ENCODE results near the gene RMND1.
"Not testable (repeated sequence)": the region's sequence is repeated elsewhere in the genome, so short reads cannot be mapped to it uniquely, and the experiment has no call there.

The RMND1 gene

DNA sequence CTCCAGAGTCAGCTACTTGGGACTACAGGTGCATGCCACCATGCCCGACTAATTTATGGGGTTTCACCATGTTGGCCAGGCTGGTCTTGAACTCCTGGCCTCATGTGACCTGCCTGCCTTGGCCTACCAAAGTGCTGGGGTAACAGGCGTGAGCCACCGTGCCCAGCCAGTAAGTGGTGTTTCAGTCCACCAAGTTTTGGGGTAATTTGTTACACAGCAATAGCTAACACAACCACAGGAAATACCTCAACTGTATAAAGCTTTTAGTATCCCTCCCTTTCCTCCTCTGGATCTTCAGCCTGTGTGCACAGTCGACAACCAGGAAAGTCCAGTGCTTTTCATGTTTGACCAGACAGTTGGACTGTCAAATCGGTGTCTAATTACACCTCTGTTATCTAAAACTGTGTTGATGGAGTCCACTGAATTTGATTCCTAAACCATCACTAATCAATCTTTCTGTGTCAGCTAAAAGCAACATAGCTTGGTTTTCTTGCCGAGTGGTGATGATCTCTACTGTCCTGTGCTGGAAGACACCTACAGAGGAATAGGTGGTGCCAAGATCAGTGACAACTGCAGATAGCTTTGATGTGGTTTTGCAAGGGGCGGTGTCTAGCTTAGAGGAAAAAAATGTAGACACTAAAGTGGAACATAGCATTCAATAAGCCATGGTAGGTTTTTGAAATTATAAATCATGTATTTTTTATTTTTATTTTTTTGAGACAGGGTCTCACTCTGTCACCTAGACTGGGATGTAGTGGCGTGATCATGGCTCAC is 38.4 kb downstream of the RMND1 start:
- DNase-seq: peak in 2 of 4 experiments; percentile 20 to 37

DNA sequence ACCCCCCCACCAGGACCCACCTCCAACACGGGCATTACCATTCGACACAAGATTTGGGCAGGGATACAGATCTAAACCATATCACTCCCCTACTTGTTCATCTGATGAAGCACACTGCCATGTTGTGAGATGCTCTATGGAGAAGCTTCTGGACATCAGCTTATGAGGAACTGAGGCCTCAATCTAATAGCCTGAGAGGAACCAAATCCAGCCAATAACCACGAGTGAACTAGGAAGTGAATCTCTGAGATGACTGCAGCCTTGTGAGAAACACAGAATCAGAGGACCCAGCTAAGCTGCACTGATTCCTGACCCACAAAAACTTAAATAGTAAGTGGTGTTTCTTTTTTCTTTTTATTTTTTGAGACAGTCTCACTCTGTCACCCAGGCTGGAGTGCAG is 39.0 kb downstream of the RMND1 start:
- DNase-seq: no peak

DNA sequence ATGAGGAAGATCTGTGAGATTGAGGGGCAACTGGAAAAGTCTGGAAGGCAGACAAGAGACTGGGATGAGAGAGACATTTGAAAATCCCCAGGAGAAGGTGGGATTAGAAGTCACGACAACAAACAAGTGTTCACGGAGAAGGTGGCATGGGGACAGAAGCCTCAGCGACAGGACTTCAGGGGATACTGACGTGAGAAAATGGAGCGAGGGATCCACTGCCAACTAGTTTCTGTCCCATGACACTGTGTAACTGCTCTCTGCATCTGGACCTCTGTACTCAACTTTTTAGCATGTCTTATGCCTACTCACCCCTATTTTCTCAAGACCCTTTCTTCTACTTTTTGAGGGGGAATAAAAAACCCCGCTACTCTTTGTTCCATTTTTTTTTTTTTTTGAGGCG is 42.2 kb downstream of the RMND1 start:
- no peak for DNase-seq

DNA sequence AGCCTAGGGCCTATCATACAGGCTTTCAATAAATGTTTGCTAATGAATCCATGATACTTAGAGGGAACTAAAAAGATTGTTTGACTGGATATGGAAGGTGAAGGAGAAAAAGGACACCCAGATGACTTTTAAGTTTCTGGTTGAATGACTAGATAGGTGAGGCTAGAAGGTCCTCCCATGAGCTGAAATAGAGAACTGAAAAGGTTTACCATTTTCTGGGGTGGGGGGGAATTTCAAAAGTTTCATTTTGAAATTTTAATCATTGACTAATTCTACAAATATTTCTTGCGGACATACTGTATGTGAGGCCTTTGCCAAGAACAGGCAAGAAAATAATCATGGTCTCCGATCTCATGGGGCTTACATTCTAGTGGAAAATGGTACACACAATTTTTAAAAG is 42.7 kb downstream of the RMND1 start:
- no peak for DNase-seq

DNA sequence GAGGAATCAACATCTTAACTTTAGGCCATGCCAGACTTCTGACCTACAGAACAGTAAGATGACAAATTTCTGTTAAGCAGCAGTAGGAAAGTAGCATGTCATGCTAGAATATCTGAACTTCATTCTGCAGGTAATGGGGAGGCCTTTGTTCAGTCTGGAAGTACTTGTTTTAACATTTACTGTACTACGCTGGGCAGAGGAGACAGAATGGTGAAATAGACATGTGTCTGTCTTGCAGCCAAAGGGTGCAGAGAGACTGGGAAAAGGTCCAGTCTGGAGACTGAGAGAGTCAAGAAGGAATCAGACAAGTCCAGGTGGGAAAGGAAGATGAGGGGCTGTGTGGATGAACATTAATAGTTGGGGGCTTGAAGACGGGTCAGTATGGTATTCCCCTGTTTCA is 43.1 kb downstream of the RMND1 start:
- DNase-seq: no peak

DNA sequence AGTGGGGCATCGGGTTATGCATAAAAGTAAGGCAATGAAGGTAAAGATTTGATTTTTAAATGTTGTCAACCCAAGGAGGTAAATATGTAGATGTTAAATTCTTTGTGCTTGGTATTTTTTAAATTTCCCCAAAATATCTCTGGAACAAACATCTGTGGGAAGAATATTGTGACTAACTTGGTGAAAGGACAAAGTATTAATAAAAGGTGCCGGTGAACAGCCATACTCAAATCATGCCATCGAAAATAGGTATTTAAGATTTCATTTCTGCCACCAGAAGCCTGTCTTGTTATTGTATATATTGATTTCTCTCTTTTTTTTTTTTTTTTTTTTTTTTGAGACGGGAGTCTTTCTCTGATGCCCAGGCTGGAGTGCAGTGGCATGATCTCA is 48.0 kb downstream of the RMND1 start:
- DNase-seq: no peak

DNA sequence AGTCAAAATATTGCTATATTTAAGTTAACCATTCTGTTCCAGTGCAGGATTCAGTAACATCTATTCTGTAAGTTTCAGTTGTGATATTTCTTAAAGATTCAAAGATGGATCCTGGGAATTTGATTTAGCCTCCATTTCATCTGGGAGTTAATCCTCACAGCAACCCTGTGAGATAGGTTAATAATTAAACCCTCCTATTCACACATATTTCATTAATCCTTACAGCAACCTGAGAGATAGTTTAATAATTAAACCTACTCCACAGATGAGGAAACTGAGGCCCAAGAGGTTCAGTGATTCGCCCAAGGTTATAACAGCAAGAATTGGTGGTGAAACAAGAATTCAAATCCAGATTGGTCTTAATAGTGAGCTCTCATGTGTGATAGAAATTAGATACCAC is 49.7 kb downstream of the RMND1 start:
- DNase-seq: no peak

DNA sequence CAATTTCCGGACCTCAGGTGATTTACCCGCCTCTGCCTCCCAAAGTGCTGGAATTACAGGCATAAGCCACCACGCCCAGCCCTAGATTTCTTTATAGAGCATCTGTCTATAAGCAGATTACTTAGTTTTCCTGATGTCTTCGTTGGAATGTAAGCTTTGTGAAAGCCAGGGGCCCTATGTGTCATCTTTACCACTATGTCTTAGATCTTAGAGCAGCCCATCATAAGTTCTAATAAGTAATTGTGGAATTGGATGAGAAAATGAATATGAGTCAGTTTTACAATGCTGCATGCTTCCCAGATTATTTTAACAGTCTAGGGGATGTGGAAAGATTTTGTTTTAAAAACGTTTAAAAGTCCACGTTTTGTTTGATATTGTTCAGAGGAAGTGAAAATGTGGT is 51.5 kb downstream of the RMND1 start:
- DNase-seq: no peak

DNA sequence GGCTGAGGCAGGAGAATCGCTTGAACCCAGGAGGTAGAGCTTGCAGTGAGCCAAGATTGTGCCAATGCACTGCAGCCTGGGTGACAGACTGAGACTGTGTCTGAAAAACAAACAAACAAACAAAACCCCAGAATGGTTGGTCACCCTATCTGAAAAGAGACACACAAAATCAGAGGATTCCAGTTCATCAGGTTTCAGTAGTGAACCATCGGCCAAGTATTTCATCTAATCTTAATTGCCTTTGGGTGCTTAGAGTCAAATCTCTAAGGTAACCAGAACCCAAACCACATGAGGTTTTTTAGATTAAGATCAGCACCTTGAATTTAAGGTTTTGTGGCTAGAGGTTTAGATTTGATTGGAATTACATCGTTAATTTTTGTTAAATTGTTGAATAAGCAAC is 52.2 kb downstream of the RMND1 start:
- DNase-seq: no peak

DNA sequence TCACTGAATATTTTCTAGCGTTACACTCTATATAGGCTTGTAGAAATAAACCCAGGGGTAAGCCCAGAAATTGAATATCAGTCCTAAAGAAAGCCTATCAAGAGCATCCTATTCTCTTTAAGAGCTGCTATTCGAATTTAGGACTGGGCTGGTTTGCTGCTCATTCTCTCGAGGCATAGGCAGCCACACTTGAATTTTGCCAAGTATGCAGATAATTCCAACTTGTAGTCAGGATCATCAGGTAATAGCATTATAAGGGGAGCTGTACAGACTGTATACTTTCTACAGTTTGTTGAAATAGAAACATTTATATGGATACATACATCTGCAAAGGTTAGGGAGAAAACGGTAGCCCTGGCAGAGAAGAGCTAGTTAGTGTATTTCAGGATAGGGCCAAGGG is 58.5 kb downstream of the RMND1 start:
- no peak for DNase-seq

DNA sequence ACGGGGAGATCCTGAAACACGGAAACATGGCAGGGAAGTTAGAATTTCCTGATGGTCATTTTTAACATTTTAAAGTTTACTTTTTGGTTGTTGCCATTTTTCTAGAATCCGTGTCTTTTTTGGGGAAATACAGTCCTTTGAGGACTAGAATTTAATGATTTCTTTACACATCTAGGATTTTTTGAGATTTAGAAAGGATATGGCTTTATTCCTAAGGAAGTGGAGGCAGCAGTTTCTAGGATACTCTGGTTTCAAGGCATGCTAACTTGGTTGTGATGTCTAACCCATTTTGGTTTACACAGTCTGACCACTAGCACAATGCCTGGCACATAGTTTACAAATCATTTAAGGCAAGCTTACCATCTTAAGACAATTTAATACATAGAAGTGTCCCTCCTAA is 59.5 kb downstream of the RMND1 start:
- DNase-seq: no peak

DNA sequence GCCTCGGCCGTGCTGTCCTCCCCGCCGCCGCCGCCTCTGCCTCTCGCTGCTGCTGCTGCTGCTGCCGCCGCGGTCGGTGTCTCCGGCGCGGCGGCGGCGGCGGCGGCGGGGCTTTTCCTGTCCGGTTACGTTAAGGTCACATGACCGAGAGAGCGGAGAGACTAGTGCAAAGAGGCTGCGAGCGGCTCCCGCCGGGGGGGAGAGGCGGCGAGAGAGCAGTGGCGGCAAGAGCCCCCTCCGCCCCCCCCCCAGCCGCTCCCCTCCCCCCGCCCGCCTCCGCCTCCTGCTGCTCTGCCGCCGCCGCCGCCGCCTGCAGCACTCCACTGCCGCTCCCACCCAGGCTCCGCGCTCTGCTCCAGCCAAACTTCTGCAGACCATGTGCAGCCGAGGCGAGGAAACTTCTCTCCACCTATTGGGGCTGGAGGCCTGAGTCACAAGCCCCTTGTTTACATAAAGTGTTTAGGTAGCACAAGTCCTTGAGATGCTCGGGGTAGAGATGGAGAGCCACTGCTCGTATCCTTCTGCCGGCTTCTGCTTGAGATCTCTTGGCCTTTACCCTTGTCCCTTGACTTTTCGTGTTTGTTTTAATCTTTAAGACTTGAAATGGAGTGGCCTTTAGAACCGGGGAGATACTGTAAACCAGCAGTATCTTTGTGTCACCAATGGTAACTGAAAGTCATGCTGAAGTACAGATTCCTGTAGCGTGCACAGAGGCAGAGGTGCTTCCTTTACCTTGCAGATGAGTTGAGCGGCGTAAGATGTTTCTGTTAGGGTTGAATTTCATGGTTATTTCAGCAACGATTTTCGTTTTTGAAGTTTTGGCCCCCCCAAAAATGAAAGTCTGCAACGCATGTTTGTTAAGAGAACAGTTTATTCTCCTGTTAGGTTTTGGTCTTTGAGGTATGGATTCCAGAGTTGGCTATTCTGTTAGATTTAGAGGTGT is 60.2 kb downstream of the RMND1 start, which contains the start of gene ZBTB2:
TSS of gene ZBTB2 (minus strand) at position 89 of the 943 bp plus-strand sequence. CDS start 17,922 bp downstream, outside the sequence.
- DNase-seq: peak; percentile 40 to 58 (median 50)

DNA sequence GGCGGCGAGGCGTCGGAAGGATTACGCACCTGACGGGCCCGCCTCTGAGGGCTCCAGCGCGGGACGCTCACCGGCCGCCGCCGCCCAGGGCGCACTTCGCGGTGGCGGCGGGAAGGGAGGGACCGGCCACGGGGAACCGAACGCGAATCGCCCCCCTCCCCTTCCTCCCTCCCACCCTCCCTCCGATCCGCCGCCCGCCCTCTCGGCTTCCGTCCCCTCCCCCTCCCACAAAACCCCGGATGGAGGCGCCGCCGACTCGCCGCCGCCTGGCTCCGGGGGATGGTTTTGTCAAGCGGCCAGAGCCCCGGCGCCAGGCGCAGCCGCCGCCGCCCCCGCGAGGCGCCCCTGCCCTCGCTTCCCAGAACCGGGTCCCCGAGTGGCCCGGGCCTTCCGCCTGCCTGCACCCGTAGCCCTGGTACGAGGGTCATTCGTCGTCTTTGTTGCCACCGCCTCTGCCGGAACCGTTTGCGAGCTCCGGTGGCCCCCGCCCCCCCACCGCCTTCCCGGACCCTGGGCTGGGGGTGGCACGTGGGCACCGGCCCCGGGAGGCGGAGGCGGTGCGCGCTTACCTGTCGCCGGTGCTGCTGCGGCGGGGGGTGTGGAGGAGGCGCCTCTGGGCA is 61.0 kb downstream of the RMND1 start:
- peak; percentile 62 to 77 (median 72) for DNase-seq

DNA sequence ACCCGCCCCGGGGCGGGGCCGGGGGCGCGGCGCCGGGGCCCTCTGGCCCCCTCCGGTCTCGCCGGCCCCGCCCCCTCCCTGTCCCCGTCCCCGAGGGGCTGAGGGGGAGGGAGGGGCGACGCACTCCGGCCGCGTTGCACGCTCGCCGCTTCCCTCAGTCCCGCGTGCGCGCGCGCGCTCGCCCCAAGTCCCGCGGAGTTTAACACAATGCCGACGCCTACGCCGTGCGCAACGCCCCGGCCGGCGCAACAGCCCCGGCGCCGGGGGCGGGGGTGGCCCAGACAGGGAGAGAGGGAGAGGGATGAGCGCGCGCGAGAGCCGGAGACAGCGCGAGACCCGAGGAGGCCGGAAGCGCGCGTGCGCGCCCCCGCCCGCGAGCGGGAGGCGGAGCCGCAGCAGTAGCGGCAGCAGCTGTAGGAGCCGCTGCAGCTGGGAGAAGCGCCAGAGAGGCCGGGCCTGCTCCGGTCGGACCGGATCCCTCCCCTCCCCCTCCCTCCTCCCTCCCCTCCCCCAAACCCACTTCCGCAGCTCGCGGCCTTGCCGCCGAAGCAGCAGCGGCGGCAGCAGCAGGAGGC is 61.6 kb downstream of the RMND1 start:
- DNase-seq: peak; percentile 92 to 98 (median 96)

DNA sequence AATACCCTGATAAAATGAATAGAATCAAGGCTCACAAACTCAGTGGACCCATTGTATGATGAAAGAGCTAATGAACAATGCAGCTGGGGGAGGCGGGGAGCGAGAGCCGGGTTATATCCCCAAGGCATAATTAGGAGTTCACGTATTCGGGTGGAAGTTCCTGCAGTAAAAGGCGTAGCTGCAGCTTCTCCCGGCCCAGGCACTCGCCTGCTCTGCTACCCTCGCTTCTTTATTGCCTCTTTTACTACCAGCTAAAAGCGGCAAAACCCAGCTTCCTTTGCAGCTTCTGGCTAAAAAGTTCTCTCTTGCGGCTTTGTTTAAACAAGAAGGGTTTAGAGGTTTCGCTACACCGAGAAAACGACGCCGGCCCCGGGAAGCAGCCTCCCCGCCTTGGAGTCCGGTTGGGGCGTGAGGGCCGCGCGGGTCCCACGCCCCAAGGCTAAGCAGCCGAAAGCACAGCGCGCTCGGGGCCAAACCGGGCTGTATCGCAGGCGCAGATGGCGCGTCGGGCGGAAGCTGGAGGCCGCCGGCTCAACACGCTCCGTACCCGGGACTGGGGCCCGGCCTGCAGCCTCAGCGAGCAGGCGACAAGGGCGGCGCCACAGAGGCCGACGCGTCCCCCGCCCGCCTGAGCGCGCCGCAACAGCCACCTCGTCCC is 62.2 kb downstream of the RMND1 start:
- no peak for DNase-seq

DNA sequence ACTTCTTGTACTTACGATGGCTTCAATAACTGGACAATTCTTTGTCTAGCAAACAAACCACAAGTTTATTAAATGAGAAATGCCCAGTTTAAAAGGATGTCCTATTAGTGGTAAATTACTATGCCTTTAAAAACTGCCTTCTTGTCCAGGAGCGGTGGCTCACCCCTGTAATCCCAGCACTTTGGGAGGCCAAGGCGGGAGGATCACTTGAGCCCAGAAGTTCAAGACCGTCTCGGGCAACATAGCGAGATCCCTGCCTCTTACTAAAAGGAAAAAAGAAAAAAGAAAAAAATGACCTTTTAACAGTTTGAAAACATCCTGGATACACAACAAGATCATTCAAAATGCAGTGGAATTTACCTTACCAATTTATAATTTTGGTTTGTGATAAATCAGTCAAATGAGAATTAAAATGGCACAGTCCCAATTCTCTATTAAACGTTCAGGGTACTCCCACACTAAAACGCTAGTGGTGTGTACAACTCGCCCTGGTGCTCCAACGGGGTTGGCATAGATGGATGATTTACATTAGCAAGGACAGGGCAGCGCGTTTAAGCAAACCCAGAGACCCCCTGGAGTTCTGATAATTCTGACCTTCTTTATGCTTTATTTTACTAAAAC is 62.8 kb downstream of the RMND1 start:
- DNase-seq: peak in 1 of 4 experiments; percentile 8

DNA sequence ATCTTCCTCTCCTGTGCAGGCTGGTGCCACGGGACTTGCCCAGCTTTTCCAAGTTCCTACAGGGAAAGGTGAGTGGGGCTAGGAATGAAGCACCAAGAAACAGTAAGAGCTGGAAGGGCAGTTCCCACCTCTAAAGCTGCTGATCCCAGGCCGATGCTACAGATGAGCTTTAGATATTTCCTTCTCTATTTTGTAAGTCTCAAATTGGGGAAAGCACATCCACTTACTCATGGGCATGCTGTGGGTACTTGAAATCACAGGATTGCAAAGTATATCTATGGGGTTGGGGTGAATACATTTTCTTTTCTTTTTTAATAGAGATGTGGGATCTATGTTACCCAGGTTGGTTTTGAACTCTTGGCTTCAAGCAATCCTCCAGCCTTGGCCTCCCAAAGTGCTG is 63.7 kb downstream of the RMND1 start:
- no peak for DNase-seq

DNA sequence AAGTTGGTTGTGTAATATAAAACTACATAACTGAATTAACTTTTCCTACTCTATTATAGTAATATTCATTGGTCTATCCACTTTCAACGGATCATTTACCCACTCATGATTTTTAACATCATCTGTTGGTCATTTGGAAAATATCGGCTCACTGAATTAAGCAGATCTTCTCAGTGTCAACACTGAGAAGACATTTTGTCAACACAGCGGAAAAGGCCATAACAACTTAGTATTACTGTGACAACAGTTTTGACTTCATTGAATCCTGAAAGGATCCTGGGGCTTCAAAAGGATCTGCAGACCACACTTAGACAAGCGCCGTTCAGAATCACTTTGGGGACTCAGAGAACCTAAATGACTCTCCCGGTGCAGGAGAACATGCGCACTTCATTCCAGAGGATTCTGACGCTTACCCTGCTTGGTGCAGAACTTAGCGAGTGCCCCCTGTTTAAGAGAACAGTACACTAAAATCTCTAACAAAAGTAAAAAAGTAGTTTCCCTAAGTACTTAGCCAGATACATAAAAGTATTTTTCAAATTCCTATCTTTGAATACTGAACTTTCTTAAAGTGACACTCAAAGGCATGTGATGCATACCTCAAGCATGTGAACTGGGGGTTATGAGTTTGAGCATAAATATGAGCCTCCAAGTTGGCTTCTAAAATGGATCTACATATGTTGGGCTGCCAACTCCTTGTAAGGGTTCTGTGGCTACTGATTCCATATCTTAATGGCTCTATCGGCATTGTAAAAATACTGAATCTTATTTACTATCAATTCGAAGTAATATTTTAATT is 64.6 kb downstream of the RMND1 start:
- no peak for DNase-seq

DNA sequence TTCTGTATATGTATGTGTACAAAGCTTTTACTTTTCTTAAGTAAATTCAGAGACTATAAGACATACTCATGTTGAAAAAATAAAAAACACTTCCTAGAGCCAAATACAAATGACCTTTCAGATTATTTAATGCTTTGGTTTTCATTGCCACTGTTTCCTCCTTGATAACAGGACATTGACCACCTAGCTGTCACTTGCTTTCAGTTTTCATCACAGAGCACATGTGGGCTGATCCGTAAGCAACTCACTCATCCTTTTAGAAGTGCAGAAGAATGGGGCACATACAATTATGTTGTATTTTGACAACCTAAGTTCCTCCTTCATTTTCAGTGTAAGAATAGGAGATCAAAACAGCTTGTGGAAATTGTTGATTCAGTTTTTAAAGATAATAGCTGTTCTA is 66.7 kb downstream of the RMND1 start:
- DNase-seq: no peak

DNA sequence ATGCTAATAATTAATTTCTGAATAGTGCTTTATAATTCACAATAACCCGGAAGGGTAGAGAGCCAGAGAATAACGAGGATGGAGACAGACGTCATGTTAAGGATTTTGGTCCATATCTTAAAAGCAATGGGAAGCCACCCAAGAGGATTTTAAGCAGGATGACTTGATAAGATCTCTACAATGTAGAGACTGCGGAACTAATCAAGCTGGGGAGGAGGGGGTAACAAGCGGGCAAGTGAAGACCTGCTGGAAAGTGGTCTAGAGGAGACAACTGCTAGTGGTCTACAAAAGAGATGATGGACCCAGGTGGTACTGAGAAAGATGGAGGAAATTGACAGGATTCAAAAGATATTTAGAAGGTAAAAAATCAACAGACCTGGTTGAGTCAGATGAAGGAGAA is 67.8 kb downstream of the RMND1 start:
- no peak for DNase-seq

DNA sequence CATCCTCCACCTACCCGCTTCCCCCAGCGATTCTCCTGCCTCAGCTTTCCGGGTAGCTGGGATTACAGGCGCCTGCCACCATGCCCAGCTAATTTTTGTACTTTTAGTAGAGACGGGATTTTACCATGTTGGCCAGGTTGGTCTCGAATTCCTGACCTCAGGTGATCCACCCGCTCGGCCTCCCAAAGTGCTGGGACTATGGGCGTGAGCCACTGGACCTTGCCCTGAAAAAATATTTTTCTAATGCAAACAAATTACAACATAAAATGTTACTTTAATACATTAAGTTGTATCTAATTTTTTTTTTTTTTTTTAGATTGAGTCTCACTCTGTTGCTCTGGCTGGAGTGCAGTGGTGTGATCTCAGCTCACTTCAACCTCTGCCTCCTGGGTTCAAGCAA is 69.3 kb downstream of the RMND1 start:
- not testable (repeated sequence) for DNase-seq

All from activated CD4-positive, CD25-positive, alpha-beta regulatory T cell (primary cell).